Spleen (tissue), 7 donors: ENCODE results near the gene RIOX2.

Experiments used
- CTCF ChIP-seq, 11 experiments: fragments of 200-600 bp in 7 of 11; fragments of 450-650 bp in 4 of 11; sonication (generic) in 4 of 11; IDR thresholded peaks in 8 of 11; conservative IDR thresholded peaks in 3 of 11; 1 replicate in 7 of 11; 2 replicates in 4 of 11; pipeline versions ENCODE4 v1.4.0 to v1.8.0; 2016 to 2021; ENCODE audit warnings: antibody characterized with exemption in 11 of 11, inconsistent platforms in 4 of 11, mild to moderate bottlenecking in 1 of 11
- POLR2A ChIP-seq, 3 donors: fragments of 450-650 bp; IDR thresholded peaks; one replicate each; pipeline ENCODE4 v1.5.1; 2017; ENCODE audit warnings: antibody characterized with exemption in 3 of 3, mild to moderate bottlenecking in 1 of 3
- POLR2AphosphoS5 ChIP-seq, 3 donors: sonication (generic); formaldehyde crosslinking; IDR thresholded peaks; one replicate each; pipeline ENCODE4 v1.5.1; 2017; ENCODE audit warnings: antibody characterized with exemption in 3 of 3
- donor health status: DM: no; HTN: no; CAD: no; lungs with moderate emphysema.
- donor health status: DM: no; HTN: no; CAD: no.
- donor health status: DM: no; HTN: no; CAD: no.

GRCh38 chr3:97952280-97952679 is 20.0 kb downstream of the RIOX2 start:
- TF ChIP-seq CTCF (IDR thresholded peaks at IDR 0.05 in 8 of 11, conservative IDR thresholded peaks at IDR 0.05 in 3 of 11), result no peak
- no peak for TF ChIP-seq POLR2A (IDR thresholded peaks at IDR 0.05)
- TF ChIP-seq POLR2AphosphoS5 (IDR thresholded peaks at IDR 0.05), result peak in 1 of 3 donors; percentile 35
